SU-DHL-6 (cell line): ENCODE data around the gene SCFD2.
"Not testable (repeated sequence)": the region's sequence is repeated elsewhere in the genome, so short reads cannot be mapped to it uniquely, and the experiment has no call there.

Experiments
- H2AFZ ChIP-seq: fragments of 200-600 bp; sonication (generic); 2 replicates; pipeline ENCODE4 v1.6.1; 2014; ENCODE audit warnings: low read depth, mild to moderate bottlenecking, moderate library complexity, mixed read lengths, antibody characterized with exemption, low read length; ENCODE audit not compliant: severe bottlenecking
- H3F3A ChIP-seq: fragments of 200-600 bp; shearing (Covaris generic); 2 replicates; pipeline ENCODE4 v1.6.0; 2016; ENCODE audit warnings: antibody characterized with exemption, mild to moderate bottlenecking; ENCODE audit not compliant: insufficient read depth
- H3K27ac ChIP-seq: fragments of 200-600 bp; sonication (generic); 2 replicates; pipeline ENCODE4 v1.5.1; 2016; ENCODE audit warnings: low read depth, mild to moderate bottlenecking, low read length, moderate library complexity, mixed read lengths
- H3K27me3 ChIP-seq: fragments of 200-600 bp; sonication (generic), shearing (Covaris generic); 2 replicates; pipeline ENCODE4 v1.6.0; 2014; ENCODE audit warnings: mild to moderate bottlenecking, low read length
- H3K36me3 ChIP-seq: fragments of 200-600 bp; sonication (generic); 2 replicates; pipeline ENCODE4 v1.6.1; 2014; ENCODE audit warnings: mild to moderate bottlenecking, low read length, mixed read lengths
- H3K4me2 ChIP-seq: fragments of 300-600, 200-600 bp; shearing (Covaris generic), sonication (generic); 2 replicates; pipeline ENCODE4 v1.6.0; 2014; ENCODE audit warnings: low read length, low read depth, mild to moderate bottlenecking; ENCODE audit not compliant: poor library complexity, severe bottlenecking
- H3K4me3 ChIP-seq: fragments of 200-600 bp; sonication (generic); 2 replicates; pipeline ENCODE4 v1.5.1; 2014; ENCODE audit warnings: antibody characterized with exemption, low read length, mild to moderate bottlenecking, mixed read lengths; ENCODE audit not compliant: insufficient read depth, poor library complexity, severe bottlenecking
- H3K79me2 ChIP-seq: fragments of 200-600 bp; sonication (generic); 2 replicates; pipeline ENCODE4 v1.6.1; 2014; ENCODE audit warnings: mild to moderate bottlenecking, low read length, moderate library complexity; ENCODE audit not compliant: insufficient read depth
- H3K9ac ChIP-seq: fragments of 200-600 bp; sonication (generic); 2 replicates; pipeline ENCODE4 v1.7.0; 2014; ENCODE audit warnings: mild to moderate bottlenecking, low read length
- H3K9me2 ChIP-seq: fragments of 200-600 bp; sonication (generic); replicated peaks from 2 replicates; pipeline ENCODE4 v1.6.1; 2014; ENCODE audit warnings: low read length; ENCODE audit not compliant: insufficient read depth
- H3K9me3 ChIP-seq: fragments of 200-600 bp; sonication (generic); 2 replicates; pipeline ENCODE4 v1.6.1; 2014; ENCODE audit warnings: low read length, mixed read lengths; ENCODE audit not compliant: insufficient read depth
- H4K20me1 ChIP-seq: fragments of 200-600 bp; sonication (generic); 2 replicates; pipeline ENCODE4 v1.6.1; 2014; ENCODE audit warnings: low read depth, mild to moderate bottlenecking, antibody characterized with exemption, low read length, moderate library complexity, mixed read lengths
- CTCF ChIP-seq: fragments of 200-600 bp; sonication (generic); IDR thresholded peaks from one replicate; pipeline ENCODE4 v1.5.1; 2017; ENCODE audit warnings: antibody characterized with exemption, mild to moderate bottlenecking, low read length, moderate library complexity; ENCODE audit not compliant: insufficient read depth, poor library complexity, severe bottlenecking
- EZH2phosphoT487 ChIP-seq: fragments of 200-600 bp; sonication (generic), shearing (Covaris generic); conservative IDR thresholded peaks from 2 replicates; pipeline ENCODE4 v1.6.1; 2018; ENCODE audit warnings: mild to moderate bottlenecking, antibody characterized with exemption, low read length, moderate library complexity, mixed read lengths

SCFD2 gene

GRCh38 chr4:53141308-53141707 lies 224.6 kb downstream of the SCFD2 start:
- Histone ChIP-seq H3K27me3 (no peaks in the 10 kb centered on the region), H3K4me3 (no peak overlapping the region), H3K9me3 (no peaks in the 10 kb centered on the region), H3K36me3 (no peaks in the 10 kb centered on the region), H3K9ac (no peak overlapping the region), H4K20me1 (no peaks in the 10 kb centered on the region), H3K9me2 (no peaks in the 10 kb centered on the region), H3K27ac (no peak overlapping the region), H3K4me2 (no peak overlapping the region), H2AFZ (no peak overlapping the region), H3K79me2 (no peaks in the 10 kb centered on the region), H3F3A (no peaks in the 10 kb centered on the region)
- TF ChIP-seq CTCF: no peak
- no peak for TF ChIP-seq EZH2phosphoT487

- H3K4me2 ChIP-seq, H3K79me2 ChIP-seq, H3K9me3 ChIP-seq, H3K9ac ChIP-seq, H3K36me3 ChIP-seq, H2AFZ ChIP-seq, H4K20me1 ChIP-seq, H3K9me2 ChIP-seq, H3F3A ChIP-seq, H3K27me3 ChIP-seq, H3K4me3 ChIP-seq, H3K27ac ChIP-seq: not testable (repeated sequence)
Observed at GRCh38 chr4:53139256-53139655, 226.6 kb downstream of the SCFD2 start.

GRCh38 chr4:53137468-53137867 lies 228.4 kb downstream of the SCFD2 start:
- no peaks in the 10 kb centered on the region for H3K9me3 ChIP-seq
- H3K9me2 ChIP-seq: no peaks in the 10 kb centered on the region
- H4K20me1 ChIP-seq: no peaks in the 10 kb centered on the region
- H3K9ac ChIP-seq: no peak overlapping the region
- no peak overlapping the region for H2AFZ ChIP-seq
- no peaks in the 10 kb centered on the region for H3K36me3 ChIP-seq
- no peaks in the 10 kb centered on the region for H3F3A ChIP-seq
- no peak overlapping the region for H3K27ac ChIP-seq
- TF ChIP-seq CTCF (no peak), EZH2phosphoT487 (no peak)
- no peaks in the 10 kb centered on the region for H3K79me2 ChIP-seq
- H3K4me2 ChIP-seq: no peak overlapping the region
- no peaks in the 10 kb centered on the region for H3K27me3 ChIP-seq
- no peak overlapping the region for H3K4me3 ChIP-seq

GRCh38 chr4:53136954-53137353 lies 228.9 kb downstream of the SCFD2 start:
- no peaks in the 10 kb centered on the region for H3K9me2 ChIP-seq
- H3K4me2 ChIP-seq: no peak overlapping the region
- TF ChIP-seq EZH2phosphoT487 (no peak), CTCF (no peak)
- H3K4me3 ChIP-seq: no peak overlapping the region
- H2AFZ ChIP-seq: no peak overlapping the region
- no peaks in the 10 kb centered on the region for H3K9me3 ChIP-seq
- H3F3A ChIP-seq: no peaks in the 10 kb centered on the region
- H3K9ac ChIP-seq: no peak overlapping the region
- no peaks in the 10 kb centered on the region for H4K20me1 ChIP-seq
- H3K36me3 ChIP-seq: no peaks in the 10 kb centered on the region
- H3K27ac ChIP-seq: no peak overlapping the region
- no peaks in the 10 kb centered on the region for H3K79me2 ChIP-seq
- H3K27me3 ChIP-seq: no peaks in the 10 kb centered on the region
